DMS79 treated with DMSO at 0.1 percent for 48 hours (cell line): Measurements from ENCODE around the gene GLIS1.

Experiments
- DNase-seq: peaks from one replicate; lab custom pipeline; 2025; lab: John Stamatoyannopoulos, UW

GLIS1 gene

DNA sequence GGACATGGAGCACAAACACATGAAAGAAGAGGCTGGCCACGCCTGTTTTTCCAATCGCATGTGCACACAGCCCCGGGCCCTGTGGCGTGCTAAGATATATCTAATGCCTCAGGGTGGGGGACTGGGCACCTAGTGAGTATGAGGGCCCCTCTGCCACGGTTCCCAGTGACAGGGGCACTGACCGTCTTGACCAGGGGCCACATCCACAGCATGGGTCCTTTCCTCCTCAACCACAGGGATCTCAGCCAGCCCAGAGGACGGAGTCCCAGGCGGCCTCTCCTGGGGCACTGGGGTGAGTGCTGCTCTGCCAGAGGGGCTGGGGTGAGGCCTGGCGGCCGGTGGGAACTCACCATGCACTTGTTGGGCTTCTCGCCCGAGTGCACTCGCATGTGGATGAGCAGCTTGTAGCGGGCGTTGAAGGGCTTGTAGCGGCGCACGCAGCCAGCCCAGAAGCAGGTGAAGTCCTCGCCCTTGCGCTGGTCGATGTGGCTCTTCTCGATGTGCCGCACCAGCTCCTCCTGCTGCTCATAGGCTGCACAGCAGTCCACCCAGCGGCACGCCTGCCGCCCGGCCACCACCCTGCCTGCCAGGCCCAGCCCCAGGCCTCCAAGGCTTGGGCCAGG is 145.1 kb downstream of the GLIS1 start:
- no peak for DNase-seq

DNA sequence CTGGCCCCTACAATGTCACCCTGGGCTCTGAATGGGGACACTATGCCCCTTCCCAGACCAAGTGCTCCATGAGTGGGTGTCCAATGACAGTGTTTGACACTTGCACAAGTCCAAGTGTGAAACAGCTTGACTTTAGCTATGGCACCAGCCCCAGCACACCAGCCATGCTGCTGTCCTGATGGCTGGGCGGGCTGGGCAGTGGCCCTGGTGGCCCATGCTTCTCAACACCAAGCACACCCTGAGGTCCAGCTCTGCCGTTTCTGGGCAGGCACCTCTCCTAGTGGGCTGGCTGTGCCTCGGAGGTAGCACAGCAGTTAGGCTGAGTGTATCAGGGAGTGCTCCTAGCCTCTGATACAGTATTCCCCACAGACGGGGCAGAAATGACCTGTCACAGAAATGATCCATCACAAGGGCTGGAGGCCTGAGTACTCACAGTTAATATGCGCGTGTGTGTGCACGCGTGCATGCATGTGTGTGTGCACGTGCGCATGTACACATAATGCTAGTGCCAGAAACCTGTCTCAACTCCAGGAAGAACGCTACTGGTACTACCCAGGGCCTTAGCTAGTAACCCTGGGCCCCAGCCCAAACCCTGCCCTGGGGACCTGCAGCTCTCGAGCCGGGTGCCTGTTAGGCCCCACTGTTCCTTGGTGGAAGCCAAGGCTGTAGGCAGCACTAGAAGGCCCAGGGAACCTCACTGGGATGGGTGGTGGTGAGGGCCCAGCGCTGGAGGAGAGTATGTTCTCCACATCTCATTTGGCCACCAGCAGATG is 145.8 kb downstream of the GLIS1 start:
- no peak for DNase-seq

DNA sequence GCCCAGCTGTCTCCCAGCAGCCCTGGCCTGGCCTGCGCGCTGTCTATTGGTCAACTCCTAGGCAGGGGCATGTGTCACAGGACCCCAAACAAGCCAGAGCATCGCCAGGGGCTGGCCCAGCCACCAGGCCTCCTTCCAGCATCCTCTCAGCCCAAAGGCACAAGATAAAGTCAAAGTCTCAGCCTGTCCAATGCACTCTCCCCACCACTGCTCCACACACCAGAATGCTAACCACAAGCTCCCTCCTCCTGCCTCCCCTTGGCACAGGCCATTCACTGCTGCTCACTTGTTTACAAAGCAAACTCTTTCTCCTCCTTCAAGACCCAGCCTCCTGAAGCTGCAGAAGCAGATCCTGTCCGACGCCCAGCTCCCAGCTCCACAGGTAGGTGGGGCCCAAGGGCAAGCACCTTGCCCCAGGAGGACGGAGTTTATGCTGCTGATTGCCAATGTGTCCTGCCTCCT is 146.4 kb downstream of the GLIS1 start:
- DNase-seq, result peak; percentile 72

DNA sequence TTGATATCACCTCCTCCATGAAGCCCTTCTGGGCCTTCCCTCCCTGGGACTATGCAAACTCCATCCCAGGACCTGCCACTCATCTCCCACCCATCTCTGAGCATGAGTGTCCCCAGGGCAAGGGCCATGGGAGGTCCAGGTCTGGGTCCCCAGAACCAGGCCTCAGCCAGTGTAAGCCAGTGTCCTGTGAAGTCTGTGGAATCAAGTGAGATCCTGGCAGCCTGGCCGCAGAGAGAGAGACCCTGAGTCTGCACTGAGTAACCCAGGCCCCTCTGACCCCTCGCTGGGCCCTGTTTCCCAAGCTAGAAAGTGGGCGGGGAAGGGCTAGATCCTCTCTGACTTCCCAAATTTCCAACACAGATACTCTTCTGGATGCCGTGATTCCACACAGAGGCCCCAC is 147.0 kb downstream of the GLIS1 start:
- DNase-seq, result no peak

DNA sequence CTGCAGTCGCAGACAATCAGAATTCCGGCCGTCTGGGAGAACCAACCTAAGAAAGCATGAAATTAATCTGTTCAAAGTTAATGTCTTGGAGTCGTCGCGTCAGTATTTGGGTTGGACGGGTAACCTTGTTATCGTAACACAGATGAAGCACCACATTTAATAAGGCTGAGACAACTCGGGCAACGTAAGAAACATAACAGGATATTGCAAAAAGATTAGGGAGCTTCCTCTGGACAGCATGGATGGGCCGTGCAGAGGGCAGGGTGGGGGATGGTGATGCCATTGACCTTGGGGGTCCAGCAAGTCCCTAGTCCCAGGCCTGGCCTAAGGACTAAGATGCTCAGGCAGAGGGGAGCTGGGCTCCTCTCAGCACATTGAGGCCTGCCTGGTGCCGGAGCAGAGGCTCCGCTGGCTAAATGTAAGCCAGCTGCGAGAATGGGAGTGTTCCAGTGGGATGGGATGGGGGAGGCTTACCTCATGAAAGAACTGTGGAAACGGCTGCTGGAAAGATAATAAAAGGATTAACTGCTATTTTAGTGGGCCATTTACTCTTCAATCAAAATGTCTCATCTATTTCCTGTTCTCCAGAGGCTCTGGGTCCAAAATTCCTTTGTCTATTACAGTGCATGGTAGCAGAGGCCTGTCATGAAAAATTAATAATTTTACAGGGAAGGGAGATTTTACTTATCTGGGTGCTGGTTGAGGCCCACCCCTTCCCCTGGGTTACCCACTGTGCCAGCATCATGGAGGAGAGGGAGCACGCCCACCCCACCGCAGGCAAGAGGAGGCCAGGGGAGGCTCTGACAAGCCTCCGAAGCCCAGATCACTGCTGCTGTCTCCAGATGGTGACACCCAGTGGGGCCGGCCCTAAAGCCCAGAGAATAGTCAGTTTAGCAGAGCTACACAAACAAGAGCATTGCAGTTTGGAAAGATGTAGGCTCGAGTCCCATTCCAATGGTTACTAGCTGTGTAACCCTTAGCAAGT is 148.1 kb downstream of the GLIS1 start:
- no peak for DNase-seq

DNA sequence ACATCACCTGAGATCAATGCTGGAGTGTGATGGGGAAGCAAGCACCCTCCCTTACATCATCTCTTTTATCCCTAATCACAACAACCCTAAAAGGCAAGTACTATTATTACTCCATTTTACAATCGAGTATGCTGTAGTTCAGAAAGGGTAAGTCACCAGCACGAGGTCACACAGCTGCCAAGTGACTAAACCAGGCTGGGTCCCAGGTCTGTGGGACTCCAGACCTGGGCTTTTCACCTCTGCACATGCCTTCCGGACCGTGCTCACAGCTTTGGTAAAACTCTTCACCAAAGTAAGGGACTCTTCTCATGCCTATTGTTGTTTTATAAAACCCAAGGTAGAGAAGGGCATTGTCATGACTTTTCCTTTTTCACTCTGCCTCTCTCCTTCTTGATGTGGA is 148.9 kb downstream of the GLIS1 start:
- no peak for DNase-seq

DNA sequence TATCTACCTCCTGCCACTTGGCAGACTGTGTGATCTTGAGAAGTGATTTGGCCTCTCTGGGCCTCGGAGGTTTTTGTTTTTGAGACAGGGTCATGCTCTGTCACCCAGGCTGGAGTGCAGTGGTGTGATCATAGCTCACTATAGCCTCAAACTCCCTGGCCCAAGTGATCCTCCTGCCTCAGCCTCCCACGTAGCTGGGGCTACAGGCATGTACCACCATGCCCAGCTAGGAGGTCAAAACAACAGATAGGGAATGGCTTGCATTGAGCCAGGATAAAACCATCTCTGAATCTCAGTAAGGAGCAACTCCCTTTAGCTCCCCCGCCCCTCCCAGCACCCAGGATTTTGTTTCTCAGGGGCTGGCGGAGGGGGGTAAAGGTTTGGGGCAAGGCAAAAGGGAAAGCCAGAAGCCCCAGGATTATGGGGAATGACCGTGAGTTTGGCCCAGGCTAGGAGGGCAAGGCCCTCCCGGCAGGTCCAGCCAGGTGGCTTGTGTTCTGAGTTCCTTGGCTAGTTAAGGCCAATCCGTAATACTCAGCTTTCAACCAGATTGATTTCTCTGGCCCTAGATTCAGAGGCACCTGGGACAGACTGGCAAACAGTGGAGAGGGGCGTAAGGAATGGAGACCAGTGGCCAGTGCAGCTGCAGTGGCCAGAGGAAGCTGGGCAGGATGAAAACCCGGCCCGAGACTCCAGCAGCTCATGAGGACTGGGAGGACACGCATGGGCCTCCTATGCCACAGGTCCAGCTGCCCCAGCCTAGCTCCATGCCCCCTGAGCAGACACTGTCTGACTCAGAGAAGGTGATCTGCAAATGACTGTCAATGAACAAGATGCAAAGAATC is 149.7 kb downstream of the GLIS1 start:
- no peak for DNase-seq

DNA sequence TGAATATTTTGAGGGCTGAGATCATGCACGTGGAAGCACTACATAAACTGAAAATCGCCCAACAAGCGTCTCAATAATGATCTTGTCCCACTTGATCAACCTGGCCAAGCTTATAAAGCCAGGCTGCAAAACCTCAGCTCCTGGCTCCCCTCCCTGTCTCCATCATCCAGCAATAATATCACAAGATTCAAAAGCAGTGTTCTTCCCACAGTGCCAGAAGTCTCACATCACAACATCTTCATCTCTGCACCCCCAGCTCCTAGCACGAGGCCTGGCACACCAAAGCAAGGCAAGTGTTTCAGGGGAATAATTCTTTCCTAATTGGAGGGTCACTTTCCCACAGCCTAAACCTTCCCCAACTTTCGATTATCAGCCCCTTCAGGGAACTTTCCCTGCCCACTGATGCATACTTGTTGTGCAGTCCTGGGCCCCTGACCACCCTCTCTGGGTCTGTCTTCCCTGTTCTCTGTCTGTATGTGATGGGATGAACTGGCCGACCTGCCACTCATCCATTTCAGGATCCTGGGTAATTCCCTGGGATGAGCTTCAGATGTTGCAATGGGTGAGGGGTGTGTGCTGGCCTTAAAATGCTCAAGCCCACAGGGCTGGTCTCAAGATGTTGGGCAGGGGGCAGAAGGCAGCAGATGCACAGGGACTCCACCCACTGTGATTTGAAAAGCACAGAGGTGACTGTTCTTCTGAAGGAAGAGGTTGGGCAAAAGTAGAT is 150.7 kb downstream of the GLIS1 start:
- DNase-seq, result no peak

DNA sequence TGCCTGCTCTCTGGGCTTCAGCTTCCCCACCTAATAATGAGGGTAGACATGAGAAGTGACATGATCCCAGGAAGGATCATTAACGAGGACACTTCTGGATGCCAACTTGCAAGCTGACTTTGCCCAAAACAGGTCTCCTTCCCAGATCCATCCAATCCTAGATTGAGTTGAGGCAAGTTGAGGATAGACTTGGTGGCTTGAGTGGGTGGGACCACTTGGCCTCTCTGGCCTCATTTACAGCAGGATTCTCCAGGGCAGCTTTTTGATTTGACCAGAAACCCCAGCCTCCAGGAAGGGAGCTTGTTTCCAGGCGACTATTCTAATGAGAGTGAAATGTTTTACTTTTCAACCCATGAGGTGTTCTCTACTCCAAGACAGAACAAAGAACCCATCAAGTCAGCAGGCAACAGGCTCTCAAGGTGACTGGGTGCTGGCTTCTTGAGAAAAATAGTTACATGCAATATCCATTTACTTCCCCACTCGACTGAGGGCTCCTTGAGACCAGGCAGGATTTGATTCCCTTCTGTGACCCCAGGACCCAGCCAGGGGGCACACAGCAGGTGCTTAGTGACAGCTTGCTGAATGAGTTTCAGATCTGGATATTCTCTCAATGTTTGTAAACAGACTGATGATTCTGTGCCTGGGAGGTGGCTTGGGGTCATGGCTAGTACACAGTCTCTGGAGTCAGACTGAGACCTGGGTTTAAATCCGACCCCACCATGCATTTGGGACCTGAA is 151.5 kb downstream of the GLIS1 start:
- DNase-seq, result no peak

DNA sequence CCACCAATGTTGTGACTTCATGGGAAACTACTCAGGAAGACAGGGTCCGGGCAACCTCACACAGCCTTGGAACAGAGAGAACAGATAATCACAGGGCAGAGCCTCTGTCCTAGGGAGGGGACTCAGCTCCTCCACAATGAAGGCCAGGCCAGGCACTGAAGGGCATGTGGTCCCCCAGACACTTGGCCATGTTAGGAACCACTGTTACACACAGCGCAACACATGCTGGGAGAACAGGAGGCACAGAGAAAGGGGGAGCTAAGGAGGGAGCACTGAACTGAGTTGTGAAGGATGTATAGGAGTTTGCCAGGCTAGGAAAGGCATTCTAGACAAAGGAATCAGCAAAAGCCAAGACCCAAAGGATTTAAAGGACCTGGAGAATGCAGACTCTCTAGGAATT is 152.2 kb downstream of the GLIS1 start:
- DNase-seq, result no peak

DNA sequence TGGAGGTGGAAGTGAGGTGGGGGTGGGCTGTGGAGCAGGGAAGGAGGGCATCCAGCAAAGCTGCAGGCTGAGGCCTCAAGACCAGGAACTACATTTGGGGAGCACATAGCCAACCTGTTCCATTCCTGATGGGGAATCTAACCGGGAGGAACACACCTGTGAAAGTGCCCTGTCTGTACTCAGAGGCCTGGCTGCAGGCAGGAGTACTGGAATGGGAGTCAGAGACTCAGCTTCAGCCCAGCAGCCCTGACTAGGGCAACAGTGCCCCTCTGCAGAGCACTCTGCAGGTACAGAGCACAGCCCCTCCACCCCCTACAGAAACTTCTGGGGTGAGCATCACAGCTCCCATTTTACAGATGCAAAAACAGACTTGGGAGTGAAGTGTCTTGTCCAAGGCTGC is 153.4 kb downstream of the GLIS1 start:
- no peak for DNase-seq

DNA sequence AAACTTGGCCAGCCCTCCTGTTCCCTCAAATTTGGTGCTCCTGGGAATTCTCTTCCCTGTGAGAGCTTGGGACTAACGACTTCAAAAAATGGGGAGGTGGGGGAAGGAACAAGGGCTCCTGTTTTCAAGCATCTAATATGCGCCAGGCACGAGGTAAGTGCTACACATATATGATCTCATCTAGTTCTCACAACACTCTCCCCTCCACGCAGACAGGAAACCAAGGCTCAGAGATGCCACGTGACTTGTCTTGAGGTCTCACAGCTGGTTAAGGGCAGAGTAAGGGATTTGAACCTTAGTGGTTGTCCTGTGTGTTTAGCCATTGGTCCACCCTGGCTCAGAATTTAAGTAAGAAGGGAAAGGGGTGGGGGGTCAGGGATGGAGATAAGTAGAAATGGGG is 153.8 kb downstream of the GLIS1 start:
- no peak for DNase-seq

DNA sequence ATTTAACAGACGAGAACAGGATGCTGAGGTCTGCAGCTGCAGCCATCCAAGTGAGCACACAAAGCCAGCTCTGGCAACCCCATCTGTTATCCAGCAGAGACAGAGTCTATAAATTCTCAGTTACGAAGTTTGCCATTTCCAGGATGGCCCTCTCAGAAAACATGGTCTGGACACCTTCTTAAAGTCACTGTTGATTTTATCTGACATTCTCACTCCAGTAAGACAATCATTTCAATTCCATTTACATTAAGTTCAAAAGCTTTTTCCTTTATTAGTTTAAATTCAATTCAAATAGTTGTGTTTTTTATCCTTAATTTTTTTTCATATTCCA is 154.2 kb downstream of the GLIS1 start:
- no peak for DNase-seq

DNA sequence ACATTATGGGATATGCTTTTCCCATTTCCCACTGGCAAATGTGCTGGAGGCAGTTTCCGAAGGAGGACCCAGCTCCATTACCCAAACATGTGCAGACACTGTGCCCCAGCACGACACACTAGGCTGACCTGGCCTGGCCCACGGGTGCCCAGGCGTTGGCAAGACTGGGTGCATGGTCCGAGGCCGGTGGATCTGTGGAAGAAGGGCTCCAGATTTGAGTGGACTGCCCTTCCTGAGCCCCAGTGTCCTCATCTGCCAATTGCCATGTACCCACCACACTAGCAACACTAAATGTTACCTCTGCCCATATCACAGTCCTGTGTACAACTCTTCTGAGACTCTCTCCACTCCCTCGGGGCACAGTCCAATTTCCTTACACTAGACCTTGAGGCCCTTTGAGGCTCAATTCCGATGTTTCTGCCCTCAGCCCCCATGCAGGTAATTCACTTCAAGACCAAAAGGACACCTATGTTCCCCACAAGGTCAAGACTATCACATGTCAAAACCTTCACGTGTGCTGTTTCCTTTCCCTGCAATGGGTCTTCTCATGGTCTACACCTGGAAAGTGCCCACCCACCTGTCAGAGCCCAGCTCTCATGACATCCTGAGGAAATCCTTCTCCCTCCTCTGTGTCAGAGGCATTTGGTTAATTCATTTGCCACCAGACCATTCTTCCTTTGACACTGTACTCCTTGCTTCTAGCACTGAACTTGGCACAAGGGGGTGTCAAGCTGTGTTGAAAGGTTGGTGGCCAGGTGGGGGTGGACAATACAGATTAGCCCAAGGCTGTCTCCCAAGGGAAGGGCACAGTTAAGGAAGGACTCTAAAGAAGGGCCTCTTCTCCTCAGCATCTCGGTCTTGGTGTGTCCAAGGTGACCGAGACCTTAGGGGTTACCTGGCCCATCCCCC is 154.8 kb downstream of the GLIS1 start:
- DNase-seq, result no peak

DNA sequence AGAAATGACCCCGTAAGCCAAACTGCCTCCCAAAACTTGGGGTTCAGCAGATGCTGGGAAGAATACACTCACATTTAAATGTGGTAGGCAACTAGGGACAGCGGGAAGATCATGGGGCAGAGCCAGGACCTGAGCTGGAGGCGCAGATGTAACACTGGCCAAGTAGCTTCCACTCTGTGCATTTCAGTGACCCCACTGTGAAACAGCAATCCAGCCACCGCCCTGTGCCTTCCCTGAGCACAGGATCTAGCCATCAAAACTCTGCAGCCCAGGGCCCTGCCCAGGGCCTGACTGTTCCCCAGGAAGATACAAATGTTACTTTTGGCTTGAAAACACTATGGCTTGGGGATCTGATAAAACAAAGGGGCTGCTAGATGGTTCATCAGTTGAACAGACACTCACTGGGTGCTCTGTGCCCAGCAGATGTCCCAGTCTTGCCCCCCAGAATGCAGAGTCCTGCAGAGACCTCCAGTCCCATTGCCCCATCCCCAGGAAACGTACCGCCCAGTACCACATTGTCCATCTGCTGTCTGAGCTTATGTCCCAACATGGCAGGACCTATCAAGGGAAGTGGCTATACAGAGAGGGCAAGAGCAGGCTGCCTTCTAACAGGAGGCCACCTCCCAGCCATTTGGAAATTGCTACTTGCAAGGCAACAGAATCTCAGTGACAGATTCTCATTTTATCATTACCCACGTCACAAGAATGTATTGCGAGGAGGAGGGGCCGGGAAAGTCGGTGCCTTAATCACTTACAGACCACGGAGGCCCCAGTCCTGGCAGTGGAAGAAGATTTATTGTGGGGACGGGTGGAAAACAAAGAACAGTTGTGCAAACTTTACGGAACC is 155.7 kb downstream of the GLIS1 start:
- DNase-seq, result no peak

DNA sequence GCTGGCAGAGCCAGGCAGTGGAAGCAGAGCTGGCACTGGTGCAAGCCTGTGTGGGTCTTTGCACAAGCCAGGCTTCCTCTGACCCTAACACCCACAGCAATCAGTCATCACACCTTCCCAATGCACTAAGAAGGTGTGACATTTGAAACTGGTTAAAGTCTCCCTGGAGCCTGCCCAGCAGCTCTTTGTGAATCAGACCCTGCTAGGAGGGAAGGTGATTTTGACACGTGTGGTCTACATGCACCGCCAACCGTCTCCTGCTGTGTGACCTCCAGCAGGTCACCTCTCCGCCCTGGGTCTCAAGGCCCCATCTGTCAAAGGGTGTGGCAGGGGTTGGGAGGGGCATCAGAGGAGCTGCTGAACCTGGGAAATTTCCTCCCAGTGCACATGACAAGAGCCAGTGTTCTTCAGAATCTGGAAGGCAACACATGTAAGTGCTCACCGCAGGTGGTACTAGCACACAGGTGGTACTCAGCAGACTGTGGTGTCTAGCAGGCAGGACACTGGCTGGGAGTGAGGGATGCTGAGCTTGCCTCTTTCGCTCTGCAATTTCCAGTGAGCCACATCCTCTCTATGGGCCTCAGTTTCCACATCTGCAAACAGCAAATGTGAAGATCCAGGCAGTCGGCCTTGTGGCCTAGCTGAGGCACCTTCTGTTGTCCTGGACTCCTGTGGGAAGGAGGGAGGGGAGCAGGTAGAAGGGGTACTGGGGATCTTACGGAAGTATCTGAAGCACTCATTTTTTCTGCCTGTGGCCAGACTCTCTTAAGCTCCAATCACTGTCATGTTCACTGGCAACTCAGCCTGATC is 156.5 kb downstream of the GLIS1 start:
- peak; percentile 11 for DNase-seq

DNA sequence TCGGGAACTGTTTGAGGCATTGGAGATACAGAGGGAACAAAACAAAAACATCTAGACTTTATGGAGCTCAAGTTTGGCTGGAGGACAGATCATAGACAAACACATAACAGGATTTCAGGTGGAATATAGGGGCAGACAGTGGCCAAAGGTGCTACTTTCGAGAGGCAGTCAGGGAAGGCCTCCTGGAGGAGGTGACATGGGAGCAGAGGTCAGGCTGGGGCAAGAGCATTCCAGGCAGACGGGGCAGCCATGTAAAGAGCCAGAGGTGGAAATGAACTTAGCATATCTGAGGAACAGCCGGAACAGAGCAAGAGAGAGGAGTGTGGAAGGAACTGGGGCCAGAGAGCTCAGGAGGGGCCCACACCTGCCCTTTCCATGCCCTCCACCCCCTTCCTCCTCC is 157.5 kb downstream of the GLIS1 start:
- no peak for DNase-seq
